ENCODE measurements around the gene MYO7A. TPM values are rescaled to one million over a fixed set of nuclear protein-coding genes. Genes with fewer than 3 reads are reported as not detected.

Gene MYO7A
- total RNA-seq, 1 experiment from 2014 or later, result 2.5 TPM

GRCh38 chr11:77129842-77130756 lies 2.1 kb downstream of the MYO7A start:
- Mint-ChIP-seq H3K36me3 (no peaks in the 10 kb centered on the region), H3K9me3 (no peaks in the 10 kb centered on the region), H3K4me3 (no peak overlapping the region), H3K27ac (no peak overlapping the region), H3K27me3 (ENCODE audit: low read depth) (no peaks in the 10 kb centered on the region), H3K4me1 (peaks cover 21% of the 10 kb centered on the region)
- ChIA-PET POLR2A (no interaction called here), CTCF (interaction anchor here (0.6 to 6.7 kb wide), 7 partner anchors 13 to 83 kb away, joined by 3 to 86 read pairs (median 3); no protein-coding TSS in a partner anchor)
- ATAC-seq (no peak), DNase-seq (ENCODE audit: low spot score) (no peak)
- TF ChIP-seq TEAD4 (CRISPR knock-in tag; IDR thresholded peaks at IDR 0.05), result no peak
- no peak for TF ChIP-seq NFYB (CRISPR knock-in tag; conservative IDR thresholded peaks at IDR 0.05; ENCODE audit: low read depth)
- TF ChIP-seq ETV6 (CRISPR knock-in tag; IDR thresholded peaks at IDR 0.05), result no peak
- TF ChIP-seq E2F1 (CRISPR knock-in tag; IDR thresholded peaks at IDR 0.05), result no peak
- TF ChIP-seq ZNF281 (CRISPR knock-in tag; IDR thresholded peaks at IDR 0.05), result no peak
- no peak for TF ChIP-seq CDX4 (CRISPR knock-in tag; IDR thresholded peaks at IDR 0.05; ENCODE audit: borderline replicate concordance)
- TF ChIP-seq NR3C1 (CRISPR knock-in tag; conservative IDR thresholded peaks at IDR 0.05; ENCODE audit: low read depth), result no peak
- TF ChIP-seq ZNF671 (CRISPR knock-in tag; IDR thresholded peaks at IDR 0.05), result no peak
- no peak for TF ChIP-seq ZNF416 (CRISPR knock-in tag; IDR thresholded peaks at IDR 0.05)
- no peak for TF ChIP-seq CREB1 (CRISPR knock-in tag; IDR thresholded peaks at IDR 0.05)
- no peak for TF ChIP-seq ZNF423 (CRISPR knock-in tag; IDR thresholded peaks at IDR 0.05)
- TF ChIP-seq HMGXB4 (CRISPR knock-in tag; IDR thresholded peaks at IDR 0.05), result no peak
- TF ChIP-seq PRDM15 (CRISPR knock-in tag; IDR thresholded peaks at IDR 0.05), result no peak
- no peak for TF ChIP-seq JUN (CRISPR knock-in tag; IDR thresholded peaks at IDR 0.05)
- TF ChIP-seq TCF7 (CRISPR knock-in tag; IDR thresholded peaks at IDR 0.05; ENCODE audit: low read depth), result no peak
- TF ChIP-seq CBFB (CRISPR knock-in tag; IDR thresholded peaks at IDR 0.05; ENCODE audit: low read depth), result no peak
- TF ChIP-seq ESRRA (CRISPR knock-in tag; IDR thresholded peaks at IDR 0.05; ENCODE audit: borderline replicate concordance), result no peak
- no peak for TF ChIP-seq RELA (CRISPR knock-in tag; IDR thresholded peaks at IDR 0.05; ENCODE audit: borderline replicate concordance)
